ENCODE measurements around the gene PIGC.

DNA sequence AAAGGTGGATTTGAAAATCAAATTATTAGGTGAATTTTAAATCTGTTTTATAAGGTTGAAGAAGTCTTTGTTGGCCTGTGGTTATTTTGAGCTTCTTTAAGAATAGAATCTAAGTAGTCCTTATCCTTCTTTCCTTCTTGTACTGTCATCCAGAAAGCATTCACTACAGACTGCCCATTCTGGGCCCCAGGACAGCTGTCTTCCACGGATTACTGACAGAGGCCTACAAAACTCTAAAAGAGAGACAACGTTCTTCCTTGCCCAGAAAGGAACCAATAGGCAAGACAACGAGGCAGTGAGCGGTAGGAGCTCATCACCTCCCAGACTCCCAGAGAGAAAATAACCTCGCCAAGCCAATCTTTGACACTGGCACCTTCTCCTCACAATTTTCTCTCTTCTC is 24.4 kb upstream of the PIGC start:
- TF ChIP-seq, protein P1, sequence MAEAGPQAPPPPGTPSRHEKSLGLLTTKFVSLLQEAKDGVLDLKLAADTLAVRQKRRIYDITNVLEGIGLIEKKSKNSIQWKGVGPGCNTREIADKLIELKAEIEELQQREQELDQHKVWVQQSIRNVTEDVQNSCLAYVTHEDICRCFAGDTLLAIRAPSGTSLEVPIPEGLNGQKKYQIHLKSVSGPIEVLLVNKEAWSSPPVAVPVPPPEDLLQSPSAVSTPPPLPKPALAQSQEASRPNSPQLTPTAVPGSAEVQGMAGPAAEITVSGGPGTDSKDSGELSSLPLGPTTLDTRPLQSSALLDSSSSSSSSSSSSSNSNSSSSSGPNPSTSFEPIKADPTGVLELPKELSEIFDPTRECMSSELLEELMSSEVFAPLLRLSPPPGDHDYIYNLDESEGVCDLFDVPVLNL (CRISPR knock-in tag; IDR thresholded peaks at IDR 0.05; ENCODE audit: borderline replicate concordance, low read depth): no peak
- TF ChIP-seq TCF7 (CRISPR knock-in tag; IDR thresholded peaks at IDR 0.05; ENCODE audit: low read depth): no peak
- TF ChIP-seq, protein P2, sequence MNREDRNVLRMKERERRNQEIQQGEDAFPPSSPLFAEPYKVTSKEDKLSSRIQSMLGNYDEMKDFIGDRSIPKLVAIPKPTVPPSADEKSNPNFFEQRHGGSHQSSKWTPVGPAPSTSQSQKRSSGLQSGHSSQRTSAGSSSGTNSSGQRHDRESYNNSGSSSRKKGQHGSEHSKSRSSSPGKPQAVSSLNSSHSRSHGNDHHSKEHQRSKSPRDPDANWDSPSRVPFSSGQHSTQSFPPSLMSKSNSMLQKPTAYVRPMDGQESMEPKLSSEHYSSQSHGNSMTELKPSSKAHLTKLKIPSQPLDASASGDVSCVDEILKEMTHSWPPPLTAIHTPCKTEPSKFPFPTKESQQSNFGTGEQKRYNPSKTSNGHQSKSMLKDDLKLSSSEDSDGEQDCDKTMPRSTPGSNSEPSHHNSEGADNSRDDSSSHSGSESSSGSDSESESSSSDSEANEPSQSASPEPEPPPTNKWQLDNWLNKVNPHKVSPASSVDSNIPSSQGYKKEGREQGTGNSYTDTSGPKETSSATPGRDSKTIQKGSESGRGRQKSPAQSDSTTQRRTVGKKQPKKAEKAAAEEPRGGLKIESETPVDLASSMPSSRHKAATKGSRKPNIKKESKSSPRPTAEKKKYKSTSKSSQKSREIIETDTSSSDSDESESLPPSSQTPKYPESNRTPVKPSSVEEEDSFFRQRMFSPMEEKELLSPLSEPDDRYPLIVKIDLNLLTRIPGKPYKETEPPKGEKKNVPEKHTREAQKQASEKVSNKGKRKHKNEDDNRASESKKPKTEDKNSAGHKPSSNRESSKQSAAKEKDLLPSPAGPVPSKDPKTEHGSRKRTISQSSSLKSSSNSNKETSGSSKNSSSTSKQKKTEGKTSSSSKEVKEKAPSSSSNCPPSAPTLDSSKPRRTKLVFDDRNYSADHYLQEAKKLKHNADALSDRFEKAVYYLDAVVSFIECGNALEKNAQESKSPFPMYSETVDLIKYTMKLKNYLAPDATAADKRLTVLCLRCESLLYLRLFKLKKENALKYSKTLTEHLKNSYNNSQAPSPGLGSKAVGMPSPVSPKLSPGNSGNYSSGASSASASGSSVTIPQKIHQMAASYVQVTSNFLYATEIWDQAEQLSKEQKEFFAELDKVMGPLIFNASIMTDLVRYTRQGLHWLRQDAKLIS (CRISPR knock-in tag; IDR thresholded peaks at IDR 0.05; ENCODE audit: borderline replicate concordance): no peak
- TF ChIP-seq, protein P3, sequence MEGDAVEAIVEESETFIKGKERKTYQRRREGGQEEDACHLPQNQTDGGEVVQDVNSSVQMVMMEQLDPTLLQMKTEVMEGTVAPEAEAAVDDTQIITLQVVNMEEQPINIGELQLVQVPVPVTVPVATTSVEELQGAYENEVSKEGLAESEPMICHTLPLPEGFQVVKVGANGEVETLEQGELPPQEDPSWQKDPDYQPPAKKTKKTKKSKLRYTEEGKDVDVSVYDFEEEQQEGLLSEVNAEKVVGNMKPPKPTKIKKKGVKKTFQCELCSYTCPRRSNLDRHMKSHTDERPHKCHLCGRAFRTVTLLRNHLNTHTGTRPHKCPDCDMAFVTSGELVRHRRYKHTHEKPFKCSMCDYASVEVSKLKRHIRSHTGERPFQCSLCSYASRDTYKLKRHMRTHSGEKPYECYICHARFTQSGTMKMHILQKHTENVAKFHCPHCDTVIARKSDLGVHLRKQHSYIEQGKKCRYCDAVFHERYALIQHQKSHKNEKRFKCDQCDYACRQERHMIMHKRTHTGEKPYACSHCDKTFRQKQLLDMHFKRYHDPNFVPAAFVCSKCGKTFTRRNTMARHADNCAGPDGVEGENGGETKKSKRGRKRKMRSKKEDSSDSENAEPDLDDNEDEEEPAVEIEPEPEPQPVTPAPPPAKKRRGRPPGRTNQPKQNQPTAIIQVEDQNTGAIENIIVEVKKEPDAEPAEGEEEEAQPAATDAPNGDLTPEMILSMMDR (IDR thresholded peaks at IDR 0.05): no peak
- TF ChIP-seq CREM (CRISPR knock-in tag; IDR thresholded peaks at IDR 0.05): no peak
- TF ChIP-seq SP1 (CRISPR knock-in tag; conservative IDR thresholded peaks at IDR 0.05): no peak
- TF ChIP-seq JUN (CRISPR knock-in tag; IDR thresholded peaks at IDR 0.05): no peak
- TF ChIP-seq, protein P4, sequence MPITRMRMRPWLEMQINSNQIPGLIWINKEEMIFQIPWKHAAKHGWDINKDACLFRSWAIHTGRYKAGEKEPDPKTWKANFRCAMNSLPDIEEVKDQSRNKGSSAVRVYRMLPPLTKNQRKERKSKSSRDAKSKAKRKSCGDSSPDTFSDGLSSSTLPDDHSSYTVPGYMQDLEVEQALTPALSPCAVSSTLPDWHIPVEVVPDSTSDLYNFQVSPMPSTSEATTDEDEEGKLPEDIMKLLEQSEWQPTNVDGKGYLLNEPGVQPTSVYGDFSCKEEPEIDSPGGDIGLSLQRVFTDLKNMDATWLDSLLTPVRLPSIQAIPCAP (CRISPR knock-in tag; IDR thresholded peaks at IDR 0.05): no peak
- TF ChIP-seq, protein P5, sequence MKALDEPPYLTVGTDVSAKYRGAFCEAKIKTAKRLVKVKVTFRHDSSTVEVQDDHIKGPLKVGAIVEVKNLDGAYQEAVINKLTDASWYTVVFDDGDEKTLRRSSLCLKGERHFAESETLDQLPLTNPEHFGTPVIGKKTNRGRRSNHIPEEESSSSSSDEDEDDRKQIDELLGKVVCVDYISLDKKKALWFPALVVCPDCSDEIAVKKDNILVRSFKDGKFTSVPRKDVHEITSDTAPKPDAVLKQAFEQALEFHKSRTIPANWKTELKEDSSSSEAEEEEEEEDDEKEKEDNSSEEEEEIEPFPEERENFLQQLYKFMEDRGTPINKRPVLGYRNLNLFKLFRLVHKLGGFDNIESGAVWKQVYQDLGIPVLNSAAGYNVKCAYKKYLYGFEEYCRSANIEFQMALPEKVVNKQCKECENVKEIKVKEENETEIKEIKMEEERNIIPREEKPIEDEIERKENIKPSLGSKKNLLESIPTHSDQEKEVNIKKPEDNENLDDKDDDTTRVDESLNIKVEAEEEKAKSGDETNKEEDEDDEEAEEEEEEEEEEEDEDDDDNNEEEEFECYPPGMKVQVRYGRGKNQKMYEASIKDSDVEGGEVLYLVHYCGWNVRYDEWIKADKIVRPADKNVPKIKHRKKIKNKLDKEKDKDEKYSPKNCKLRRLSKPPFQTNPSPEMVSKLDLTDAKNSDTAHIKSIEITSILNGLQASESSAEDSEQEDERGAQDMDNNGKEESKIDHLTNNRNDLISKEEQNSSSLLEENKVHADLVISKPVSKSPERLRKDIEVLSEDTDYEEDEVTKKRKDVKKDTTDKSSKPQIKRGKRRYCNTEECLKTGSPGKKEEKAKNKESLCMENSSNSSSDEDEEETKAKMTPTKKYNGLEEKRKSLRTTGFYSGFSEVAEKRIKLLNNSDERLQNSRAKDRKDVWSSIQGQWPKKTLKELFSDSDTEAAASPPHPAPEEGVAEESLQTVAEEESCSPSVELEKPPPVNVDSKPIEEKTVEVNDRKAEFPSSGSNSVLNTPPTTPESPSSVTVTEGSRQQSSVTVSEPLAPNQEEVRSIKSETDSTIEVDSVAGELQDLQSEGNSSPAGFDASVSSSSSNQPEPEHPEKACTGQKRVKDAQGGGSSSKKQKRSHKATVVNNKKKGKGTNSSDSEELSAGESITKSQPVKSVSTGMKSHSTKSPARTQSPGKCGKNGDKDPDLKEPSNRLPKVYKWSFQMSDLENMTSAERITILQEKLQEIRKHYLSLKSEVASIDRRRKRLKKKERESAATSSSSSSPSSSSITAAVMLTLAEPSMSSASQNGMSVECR (CRISPR knock-in tag; IDR thresholded peaks at IDR 0.05; ENCODE audit: borderline replicate concordance): no peak
- TF ChIP-seq, protein P6, sequence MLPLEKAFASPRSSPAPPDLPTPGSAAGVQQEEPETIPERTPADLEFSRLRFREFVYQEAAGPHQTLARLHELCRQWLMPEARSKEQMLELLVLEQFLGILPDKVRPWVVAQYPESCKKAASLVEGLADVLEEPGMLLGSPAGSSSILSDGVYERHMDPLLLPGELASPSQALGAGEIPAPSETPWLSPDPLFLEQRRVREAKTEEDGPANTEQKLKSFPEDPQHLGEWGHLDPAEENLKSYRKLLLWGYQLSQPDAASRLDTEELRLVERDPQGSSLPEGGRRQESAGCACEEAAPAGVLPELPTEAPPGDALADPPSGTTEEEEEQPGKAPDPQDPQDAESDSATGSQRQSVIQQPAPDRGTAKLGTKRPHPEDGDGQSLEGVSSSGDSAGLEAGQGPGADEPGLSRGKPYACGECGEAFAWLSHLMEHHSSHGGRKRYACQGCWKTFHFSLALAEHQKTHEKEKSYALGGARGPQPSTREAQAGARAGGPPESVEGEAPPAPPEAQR (CRISPR knock-in tag; IDR thresholded peaks at IDR 0.05): no peak
- TF ChIP-seq ZNF138 (CRISPR knock-in tag; conservative IDR thresholded peaks at IDR 0.05): no peak
- TF ChIP-seq, protein P7, sequence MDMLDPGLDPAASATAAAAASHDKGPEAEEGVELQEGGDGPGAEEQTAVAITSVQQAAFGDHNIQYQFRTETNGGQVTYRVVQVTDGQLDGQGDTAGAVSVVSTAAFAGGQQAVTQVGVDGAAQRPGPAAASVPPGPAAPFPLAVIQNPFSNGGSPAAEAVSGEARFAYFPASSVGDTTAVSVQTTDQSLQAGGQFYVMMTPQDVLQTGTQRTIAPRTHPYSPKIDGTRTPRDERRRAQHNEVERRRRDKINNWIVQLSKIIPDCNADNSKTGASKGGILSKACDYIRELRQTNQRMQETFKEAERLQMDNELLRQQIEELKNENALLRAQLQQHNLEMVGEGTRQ (CRISPR knock-in tag; IDR thresholded peaks at IDR 0.05): no peak
- TF ChIP-seq KAT7 (CRISPR knock-in tag; IDR thresholded peaks at IDR 0.05; ENCODE audit: borderline replicate concordance): no peak
